Upper lobe of right lung (tissue), 1 donor: ENCODE data around the gene HAS3. TPM values are rescaled to one million over a fixed set of nuclear protein-coding genes. Genes with fewer than 3 reads are reported as not detected.
"Not testable (repeated sequence)": the region's sequence is repeated elsewhere in the genome, so short reads cannot be mapped to it uniquely, and the experiment has no call there.

Source experiments
- ATAC-seq: fragments of 200-7000 bp; cut with Tn5 transposase; one replicate; pipeline ENCODE4 v1.9.1; 2020; ENCODE audit warnings: mild to moderate bottlenecking, moderate library complexity
- DNase-seq: peaks from one replicate; pipeline ENCODE4 v3.0.0-alpha.2; 2020
- H3K27ac ChIP-seq: fragments of 200-600 bp; one replicate; pipeline ENCODE4 v1.8.0; 2022
- H3K27me3 ChIP-seq: fragments of 200-600 bp; one replicate; pipeline ENCODE4 v1.8.0; 2022; ENCODE audit warnings: mild to moderate bottlenecking
- H3K36me3 ChIP-seq: fragments of 200-600 bp; one replicate; pipeline ENCODE4 v1.8.0; 2022
- H3K4me1 ChIP-seq: fragments of 200-600 bp; one replicate; pipeline ENCODE4 v1.8.0; 2022
- H3K4me3 ChIP-seq: fragments of 200-600 bp; one replicate; pipeline ENCODE4 v1.8.0; 2022; ENCODE audit warnings: mild to moderate bottlenecking
- H3K9me3 ChIP-seq: fragments of 200-600 bp; one replicate; pipeline ENCODE4 v1.8.0; 2022
- CTCF ChIP-seq: fragments of 200-600 bp; IDR thresholded peaks from one replicate; pipeline ENCODE4 v1.8.0; 2022; ENCODE audit warnings: antibody characterized with exemption
- intact Hi-C: fragments of 100-400 bp; cut with DNase I; formaldehyde crosslinking; loops from one replicate; pipeline ENCODE4 v1.11.0; 2022
- total RNA-seq: library from RNA; stranded (reverse); fragmentation: NEBNext Ultra II Directional; extraction: Animal tissue kit (Norgen Biotek cat#: 25700); gene quantifications from one replicate; pipeline ENCODE4 v1.2.1, GENCODE V29; 2021
- donor health status: DM: no; HTN: yes; CAD: no; lungs with severe emphysema.

Gene HAS3
- total RNA-seq, 1 donor from 2014 or later = 8.2 TPM

- no peaks in the 10 kb centered on the region for H3K9me3 ChIP-seq
- intact Hi-C loops = no loop called here
- ATAC-seq (no peak), DNase-seq (no peak)
- no peaks in the 10 kb centered on the region for H3K27me3 ChIP-seq
- TF ChIP-seq CTCF = no peak
- H3K36me3 ChIP-seq = peaks cover 12% of the 10 kb centered on the region
- H3K4me1 ChIP-seq = peaks cover 10% of the 10 kb centered on the region
- no peak overlapping the region for H3K4me3 ChIP-seq
- H3K27ac ChIP-seq = no peak overlapping the region
Measured at GRCh38 chr16:69126221-69126620, 20.8 kb downstream of the HAS3 start.

GRCh38 chr16:69126801-69127200 is 21.3 kb downstream of the HAS3 start:
- H3K4me3 ChIP-seq, H3K27ac ChIP-seq, H3K9me3 ChIP-seq, DNase-seq, intact Hi-C loops, H3K27me3 ChIP-seq, ATAC-seq: not testable (repeated sequence)
- H3K4me1 ChIP-seq = peaks cover 10% of the 10 kb centered on the region
- peaks cover 10% of the 10 kb centered on the region for H3K36me3 ChIP-seq

- ATAC-seq = no peak
- H3K27me3 ChIP-seq = no peaks in the 10 kb centered on the region
- intact Hi-C loops = no loop called here
- H3K9me3 ChIP-seq = no peaks in the 10 kb centered on the region
- H3K4me1 ChIP-seq = peaks cover 10% of the 10 kb centered on the region
- H3K27ac ChIP-seq = no peak overlapping the region
- H3K36me3 ChIP-seq = peaks cover 10% of the 10 kb centered on the region
- H3K4me3 ChIP-seq = no peak overlapping the region
- DNase-seq = peak; percentile 21
- TF ChIP-seq CTCF = no peak
Measured at GRCh38 chr16:69127966-69128510, 22.6 kb downstream of the HAS3 start.

- Histone ChIP-seq H3K27me3 (no peaks in the 10 kb centered on the region), H3K27ac (no peak overlapping the region), H3K4me3 (no peak overlapping the region), H3K36me3 (peaks cover 10% of the 10 kb centered on the region), H3K9me3 (no peaks in the 10 kb centered on the region), H3K4me1 (peaks cover 20% of the 10 kb centered on the region)
- DNase-seq (no peak), ATAC-seq (no peak)
- intact Hi-C loops = loop anchor here (10.0 kb wide), 1 partner anchor 886 kb away; the partner anchor contains the start of gene PLA2G15
- no peak for TF ChIP-seq CTCF
Measured at GRCh38 chr16:69130461-69130860, 25.0 kb downstream of the HAS3 start.

- Histone ChIP-seq H3K36me3 (peaks cover 13% of the 10 kb centered on the region), H3K27me3 (no peaks in the 10 kb centered on the region), H3K9me3 (no peaks in the 10 kb centered on the region), H3K4me3 (peak overlapping the region; percentile 87), H3K4me1 (peaks cover 20% of the 10 kb centered on the region), H3K27ac (peak overlapping the region; percentile 89)
- no peak for TF ChIP-seq CTCF
- ATAC-seq (peak; percentile 43), DNase-seq (peak; percentile 44)
- intact Hi-C loops = loop anchor here (10.0 kb wide), 1 partner anchor 887 kb away; the partner anchor contains the start of gene PLA2G15
Measured at GRCh38 chr16:69131167-69131838, 25.9 kb downstream of the HAS3 start.

GRCh38 chr16:69131839-69132423 is 26.5 kb downstream of the HAS3 start:
- Histone ChIP-seq H3K36me3 (peaks cover 19% of the 10 kb centered on the region), H3K27me3 (no peaks in the 10 kb centered on the region), H3K4me3 (peak overlapping the region; percentile 87), H3K27ac (peak overlapping the region; percentile 89), H3K4me1 (peaks cover 20% of the 10 kb centered on the region), H3K9me3 (no peaks in the 10 kb centered on the region)
- ATAC-seq (peak; percentile 88), DNase-seq (peak; percentile 90)
- TF ChIP-seq CTCF = no peak
- intact Hi-C loops = loop anchor here (10.0 kb wide), 1 partner anchor 887 kb away; the partner anchor contains the start of gene PLA2G15
